Sigmoid colon (tissue), 4 donors: ENCODE results near the gene HAX1.
"Not testable (repeated sequence)": the region's sequence is repeated elsewhere in the genome, so short reads cannot be mapped to it uniquely, and the experiment has no call there.

Experiments used
- EP300 ChIP-seq, 4 donors: sonication (generic); formaldehyde crosslinking; IDR thresholded peaks; one replicate each; pipeline ENCODE4 v1.6.1; 2017; ENCODE audit warnings: antibody characterized with exemption in 4 of 4
- TF ChIP-seq, protein P1 (sequence below), 4 experiments: fragments of 450-650 bp in 3 of 4; fragments of 200-600 bp in 1 of 4; IDR thresholded peaks; one replicate each; pipeline ENCODE4 v1.5.1; 2016 to 2019; ENCODE audit warnings: antibody characterized with exemption in 4 of 4, mild to moderate bottlenecking in 3 of 4, moderate library complexity in 2 of 4

DNA sequence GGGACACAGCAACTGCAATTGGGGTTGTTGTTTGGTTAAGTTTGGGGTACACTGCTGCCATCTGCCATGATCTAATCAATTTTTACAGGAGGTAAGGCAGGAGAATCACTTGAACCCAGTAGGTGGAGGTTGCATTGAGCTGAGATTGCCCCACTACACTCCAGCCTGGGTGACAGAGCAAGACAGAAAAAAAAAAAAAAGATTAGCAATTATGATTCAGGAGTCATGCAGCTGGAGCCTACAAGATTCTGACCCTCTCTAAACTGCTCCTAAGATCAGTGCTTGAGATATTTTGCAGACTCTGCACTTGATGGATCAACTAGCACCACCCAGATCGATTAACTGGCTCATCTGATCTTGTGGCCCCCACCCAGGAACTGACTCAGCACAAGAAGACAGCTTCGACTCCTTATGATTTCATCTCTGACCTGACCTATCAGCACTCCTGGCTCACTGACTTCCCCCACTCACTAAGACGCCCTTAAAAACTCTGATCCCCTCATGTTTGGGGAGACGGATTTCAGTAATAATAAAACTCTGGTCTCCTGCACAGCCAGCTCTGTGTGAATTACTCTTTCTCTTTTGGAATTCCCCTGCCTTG, 35.3 kb downstream of the HAX1 start:
- TF ChIP-seq EP300 (IDR thresholded peaks at IDR 0.05): not testable (repeated sequence)
- TF ChIP-seq, protein P1, sequence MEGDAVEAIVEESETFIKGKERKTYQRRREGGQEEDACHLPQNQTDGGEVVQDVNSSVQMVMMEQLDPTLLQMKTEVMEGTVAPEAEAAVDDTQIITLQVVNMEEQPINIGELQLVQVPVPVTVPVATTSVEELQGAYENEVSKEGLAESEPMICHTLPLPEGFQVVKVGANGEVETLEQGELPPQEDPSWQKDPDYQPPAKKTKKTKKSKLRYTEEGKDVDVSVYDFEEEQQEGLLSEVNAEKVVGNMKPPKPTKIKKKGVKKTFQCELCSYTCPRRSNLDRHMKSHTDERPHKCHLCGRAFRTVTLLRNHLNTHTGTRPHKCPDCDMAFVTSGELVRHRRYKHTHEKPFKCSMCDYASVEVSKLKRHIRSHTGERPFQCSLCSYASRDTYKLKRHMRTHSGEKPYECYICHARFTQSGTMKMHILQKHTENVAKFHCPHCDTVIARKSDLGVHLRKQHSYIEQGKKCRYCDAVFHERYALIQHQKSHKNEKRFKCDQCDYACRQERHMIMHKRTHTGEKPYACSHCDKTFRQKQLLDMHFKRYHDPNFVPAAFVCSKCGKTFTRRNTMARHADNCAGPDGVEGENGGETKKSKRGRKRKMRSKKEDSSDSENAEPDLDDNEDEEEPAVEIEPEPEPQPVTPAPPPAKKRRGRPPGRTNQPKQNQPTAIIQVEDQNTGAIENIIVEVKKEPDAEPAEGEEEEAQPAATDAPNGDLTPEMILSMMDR (IDR thresholded peaks at IDR 0.05): not testable (repeated sequence)
